CD4-positive, CD25-positive, alpha-beta regulatory T cell (primary cell): ENCODE results near the gene KCNN3. TPM values are rescaled to one million over a fixed set of nuclear protein-coding genes. Genes with fewer than 3 reads are reported as not detected.
A peak's percentile ranks its signal among the peaks of the same experiment; 100 is the strongest.

Experiments
- ATAC-seq, 2 donors: fragments of 150-1000 bp; cut with Tn5 transposase; one replicate each; pipeline ENCODE4 v1.10.0; 2021; ENCODE audit warnings: low read depth in 2 of 2, moderate number of reproducible peaks in 2 of 2, moderate library complexity in 1 of 2
- DNase-seq, 3 donors: peaks; one replicate each; pipeline versions ENCODE4 v3.0.0 to v3.0.0-alpha.2; 2012 to 2022; ENCODE audit warnings: mixed read lengths in 1 of 3
- H3K27ac ChIP-seq: one replicate; pipeline ENCODE4 v1.7.0; 2013; ENCODE audit warnings: mild to moderate bottlenecking, low read length; ENCODE audit not compliant: insufficient read depth, poor library complexity, severe bottlenecking
- H3K27me3 ChIP-seq: one replicate; pipeline ENCODE4 v1.7.0; 2013; ENCODE audit warnings: low read length; ENCODE audit not compliant: control insufficient read depth, insufficient read depth
- H3K36me3 ChIP-seq: one replicate; pipeline ENCODE4 v1.7.0; 2013; ENCODE audit warnings: mild to moderate bottlenecking, low read length, moderate library complexity; ENCODE audit not compliant: control insufficient read depth, insufficient read depth
- H3K4me1 ChIP-seq: 2 replicates; pipeline ENCODE4 v1.7.0; 2013; ENCODE audit warnings: mild to moderate bottlenecking, low read length; ENCODE audit not compliant: insufficient read depth, control insufficient read depth, poor library complexity, severe bottlenecking
- H3K4me3 ChIP-seq: one replicate; pipeline ENCODE4 v1.7.0; 2013; ENCODE audit warnings: low read depth, mild to moderate bottlenecking, low read length, moderate library complexity
- H3K9me3 ChIP-seq, 2 experiments: 1 replicate in 1 of 2; 2 replicates in 1 of 2; pipeline ENCODE4 v1.7.0; 2013; ENCODE audit warnings: low read length in 2 of 2, mild to moderate bottlenecking in 1 of 2, moderate library complexity in 1 of 2; ENCODE audit not compliant: control insufficient read depth in 2 of 2
- H3K27ac Mint-ChIP-seq, 3 donors: one replicate each; pipeline ENCODE4 v1.8.0; 2020 to 2022; ENCODE audit warnings: mild to moderate bottlenecking in 3 of 3, mixed read lengths in 3 of 3, moderate library complexity in 2 of 3
- H3K27me3 Mint-ChIP-seq: one replicate; pipeline ENCODE4 v1.8.0; 2022; ENCODE audit warnings: mild to moderate bottlenecking, mixed read lengths
- H3K36me3 Mint-ChIP-seq: one replicate; pipeline ENCODE4 v1.8.0; 2020; ENCODE audit warnings: mixed read lengths
- H3K4me1 Mint-ChIP-seq, 4 donors: one replicate each; pipeline ENCODE4 v1.8.0; 2020 to 2022; ENCODE audit warnings: mixed read lengths in 4 of 4, mild to moderate bottlenecking in 1 of 4
- H3K4me3 Mint-ChIP-seq, 4 donors: one replicate each; pipeline ENCODE4 v1.8.0; 2020 to 2022; ENCODE audit warnings: mild to moderate bottlenecking in 4 of 4, mixed read lengths in 4 of 4, moderate library complexity in 3 of 4
- H3K9me3 Mint-ChIP-seq, 7 donors: one replicate each; pipeline ENCODE4 v1.8.0; 2020 to 2022; ENCODE audit warnings: mixed read lengths in 7 of 7, mild to moderate bottlenecking in 3 of 7, moderate library complexity in 2 of 7
- polyA plus RNA-seq, 4 donors: library from polyadenylated mRNA; unstranded; fragments of 300-500 nt; fragmentation: Illumina TruSeq; gene quantifications; one replicate each; pipeline ENCODE4 v1.2.3, GENCODE V29; 2021
- total RNA-seq: library from RNA; stranded (reverse); gene quantifications from one replicate; pipeline ENCODE4 v1.2.3, GENCODE V29; 2022

The KCNN3 gene
- total and polyA plus RNA-seq, 5 donors from 2014 or later = 0.30 TPM; not detected in 4

- no peak overlapping the region for H3K4me3 Mint-ChIP-seq
- H3K27ac Mint-ChIP-seq = no peak overlapping the region
These were observed 13.1 kb downstream of the KCNN3 start for GRCh38 chr1:154857022-154857421.

GRCh38 chr1:154856544-154856943 lies 13.5 kb downstream of the KCNN3 start:
- Histone ChIP-seq H3K9me3 (no peaks in the 10 kb centered on the region), H3K27ac (no peak overlapping the region), H3K4me1 (no peaks in the 10 kb centered on the region), H3K27me3 (no peaks in the 10 kb centered on the region), H3K36me3 (no peaks in the 10 kb centered on the region), H3K4me3 (no peak overlapping the region)
- no peak overlapping the region for H3K4me3 Mint-ChIP-seq
- no peaks in the 10 kb centered on the region for H3K4me1 Mint-ChIP-seq
- no peak overlapping the region for H3K27ac Mint-ChIP-seq
- DNase-seq = no peak
- peaks cover 6% of the 10 kb centered on the region for H3K27me3 Mint-ChIP-seq
- no peaks in the 10 kb centered on the region for H3K36me3 Mint-ChIP-seq
- H3K9me3 Mint-ChIP-seq = peaks cover 0 to 2% (median 0%) of the 10 kb centered on the region in 7 donors
- ATAC-seq = no peak

More at GRCh38 chr1:154857022-154857421, 13.1 kb downstream of the KCNN3 start:
- Histone ChIP-seq H3K4me1 (no peaks in the 10 kb centered on the region), H3K4me3 (no peak overlapping the region), H3K27ac (no peak overlapping the region), H3K36me3 (no peaks in the 10 kb centered on the region), H3K27me3 (no peaks in the 10 kb centered on the region), H3K9me3 (no peaks in the 10 kb centered on the region)
- peaks cover 6% of the 10 kb centered on the region for H3K27me3 Mint-ChIP-seq
- H3K4me1 Mint-ChIP-seq = no peaks in the 10 kb centered on the region
- no peak for DNase-seq
- peaks cover 0 to 2% (median 0%) of the 10 kb centered on the region in 7 donors for H3K9me3 Mint-ChIP-seq
- no peaks in the 10 kb centered on the region for H3K36me3 Mint-ChIP-seq
- ATAC-seq = no peak

GRCh38 chr1:154856049-154856448 lies 14.0 kb downstream of the KCNN3 start:
- no peaks in the 10 kb centered on the region for H3K27me3 ChIP-seq
- H3K4me3 Mint-ChIP-seq = no peak overlapping the region
- no peaks in the 10 kb centered on the region for H3K9me3 Mint-ChIP-seq
- no peak overlapping the region for H3K27ac Mint-ChIP-seq
- H3K36me3 ChIP-seq = no peaks in the 10 kb centered on the region
- no peak overlapping the region for H3K4me3 ChIP-seq
- H3K4me1 Mint-ChIP-seq = no peaks in the 10 kb centered on the region
- H3K27ac ChIP-seq = no peak overlapping the region
- H3K4me1 ChIP-seq = no peaks in the 10 kb centered on the region
- DNase-seq (no peak), ATAC-seq (no peak)
- H3K36me3 Mint-ChIP-seq = no peaks in the 10 kb centered on the region
- peaks cover 6% of the 10 kb centered on the region for H3K27me3 Mint-ChIP-seq
- no peaks in the 10 kb centered on the region for H3K9me3 ChIP-seq

DNA sequence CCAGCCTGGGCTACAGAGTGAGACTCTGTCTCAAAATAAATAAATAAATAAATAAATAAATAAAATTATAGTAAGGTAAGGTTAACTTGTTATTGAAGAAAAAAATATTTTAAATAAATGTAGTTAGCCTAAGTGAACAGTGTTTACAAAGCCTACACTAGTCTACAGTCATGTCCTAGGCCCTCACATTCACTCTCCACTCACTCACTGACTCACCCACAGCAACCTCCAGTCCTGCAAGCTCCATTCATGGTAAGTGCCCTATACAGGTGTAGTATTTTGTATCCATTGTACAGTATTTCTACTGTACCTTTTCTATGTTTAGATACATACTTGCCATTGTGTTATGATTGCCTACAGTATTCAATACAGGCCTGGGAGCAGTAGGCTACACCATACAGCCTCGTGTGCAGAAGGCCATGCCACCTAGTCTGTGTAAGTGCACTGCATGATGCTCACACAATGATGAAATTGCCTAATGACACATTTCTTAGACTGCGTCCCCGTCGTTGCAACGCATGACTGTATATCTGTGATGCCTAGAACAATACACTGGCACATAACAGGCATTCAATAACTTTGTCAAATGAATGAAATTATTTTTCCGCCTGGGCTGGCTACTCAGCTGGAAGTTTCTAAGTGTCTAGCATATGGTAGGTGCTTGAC lies 14.8 kb downstream of the KCNN3 start:
- H3K4me3 Mint-ChIP-seq = no peak overlapping the region
- no peak for DNase-seq
- H3K27ac ChIP-seq = no peak overlapping the region
- no peaks in the 10 kb centered on the region for H3K36me3 Mint-ChIP-seq
- no peaks in the 10 kb centered on the region for H3K9me3 ChIP-seq
- no peaks in the 10 kb centered on the region for H3K4me1 Mint-ChIP-seq
- H3K27ac Mint-ChIP-seq = no peak overlapping the region
- H3K4me3 ChIP-seq = no peak overlapping the region
- no peak for ATAC-seq
- H3K27me3 Mint-ChIP-seq = peaks cover 4% of the 10 kb centered on the region
- H3K9me3 Mint-ChIP-seq = no peaks in the 10 kb centered on the region
- no peaks in the 10 kb centered on the region for H3K27me3 ChIP-seq
- no peaks in the 10 kb centered on the region for H3K36me3 ChIP-seq
- H3K4me1 ChIP-seq = no peaks in the 10 kb centered on the region

DNA sequence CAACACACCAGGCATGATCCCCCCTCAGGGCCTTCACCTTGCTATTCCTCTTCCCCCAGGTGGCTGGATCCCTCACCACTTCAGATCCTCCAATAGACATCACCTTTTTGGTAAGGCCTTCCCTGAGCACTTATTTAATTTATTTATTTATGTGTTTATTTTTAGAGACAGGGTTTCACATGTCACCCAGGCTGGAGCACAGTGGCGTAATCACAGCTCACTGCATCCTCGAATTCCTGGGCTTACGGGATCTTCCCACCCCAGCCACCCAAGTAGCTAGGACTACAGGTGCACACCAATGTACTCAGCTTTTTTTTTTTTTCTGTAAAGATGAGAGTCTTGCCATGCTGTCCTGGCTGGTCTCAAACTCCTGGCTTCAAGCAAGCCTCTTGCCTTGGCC lies 17.2 kb downstream of the KCNN3 start:
- no peaks in the 10 kb centered on the region for H3K4me1 ChIP-seq
- Mint-ChIP-seq H3K4me3 (no peak overlapping the region), H3K27me3 (peaks cover 5% of the 10 kb centered on the region), H3K27ac (no peak overlapping the region), H3K36me3 (no peaks in the 10 kb centered on the region), H3K9me3 (no peaks in the 10 kb centered on the region), H3K4me1 (peaks cover 0 to 2% (median 0%) of the 10 kb centered on the region in 4 donors)
- no peak overlapping the region for H3K4me3 ChIP-seq
- DNase-seq = no peak
- no peak for ATAC-seq
- H3K27ac ChIP-seq = no peak overlapping the region
- H3K27me3 ChIP-seq = no peaks in the 10 kb centered on the region
- no peaks in the 10 kb centered on the region for H3K36me3 ChIP-seq
- no peaks in the 10 kb centered on the region for H3K9me3 ChIP-seq

DNA sequence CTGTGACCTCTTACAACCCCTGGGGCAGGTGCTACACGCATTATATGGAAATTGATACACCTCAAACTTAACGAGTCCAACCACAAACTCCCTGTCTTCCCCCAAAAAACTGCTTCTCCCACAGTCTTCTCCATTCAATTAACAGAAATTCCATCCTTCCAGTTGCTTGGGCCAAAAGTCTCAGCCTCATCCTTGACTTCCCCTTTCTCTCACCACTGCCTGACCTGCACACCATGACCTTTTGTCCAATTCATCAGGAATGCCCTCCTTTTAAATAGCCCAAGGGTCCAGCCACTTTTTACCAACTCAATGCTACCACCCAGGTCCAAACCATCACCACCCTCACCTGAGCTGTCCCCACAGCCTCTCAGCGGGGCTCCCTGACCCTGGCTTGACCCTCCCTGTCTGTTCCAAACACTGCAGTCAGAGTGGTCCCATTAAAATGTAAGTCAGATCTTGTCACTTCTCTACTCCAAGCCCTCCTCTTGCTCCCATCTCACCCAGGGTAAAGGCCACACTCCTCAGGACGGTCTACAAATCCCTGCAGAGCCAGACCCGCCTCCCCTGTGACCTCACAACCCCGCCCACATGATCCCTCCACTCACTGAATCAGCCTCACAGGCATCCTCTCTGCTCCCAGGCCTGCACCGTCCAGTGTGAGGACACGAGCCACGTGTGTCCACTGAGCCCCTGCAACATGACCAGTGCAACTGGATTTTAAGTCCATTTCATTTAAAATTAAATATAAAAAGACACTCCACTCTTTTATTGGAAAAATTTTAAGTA lies 18.5 kb downstream of the KCNN3 start:
- DNase-seq (no peak), ATAC-seq (no peak)
- no peak overlapping the region for H3K27ac ChIP-seq
- H3K9me3 Mint-ChIP-seq = no peaks in the 10 kb centered on the region
- H3K4me3 ChIP-seq = no peak overlapping the region
- no peaks in the 10 kb centered on the region for H3K27me3 ChIP-seq
- H3K27ac Mint-ChIP-seq = peak overlapping the region in 1 of 3 donors; percentile 55
- no peak overlapping the region for H3K4me3 Mint-ChIP-seq
- peaks cover 5% of the 10 kb centered on the region for H3K27me3 Mint-ChIP-seq
- no peaks in the 10 kb centered on the region for H3K36me3 Mint-ChIP-seq
- no peaks in the 10 kb centered on the region for H3K9me3 ChIP-seq
- peaks cover 0 to 2% (median 0%) of the 10 kb centered on the region in 4 donors for H3K4me1 Mint-ChIP-seq
- H3K36me3 ChIP-seq = no peaks in the 10 kb centered on the region
- no peaks in the 10 kb centered on the region for H3K4me1 ChIP-seq

DNA sequence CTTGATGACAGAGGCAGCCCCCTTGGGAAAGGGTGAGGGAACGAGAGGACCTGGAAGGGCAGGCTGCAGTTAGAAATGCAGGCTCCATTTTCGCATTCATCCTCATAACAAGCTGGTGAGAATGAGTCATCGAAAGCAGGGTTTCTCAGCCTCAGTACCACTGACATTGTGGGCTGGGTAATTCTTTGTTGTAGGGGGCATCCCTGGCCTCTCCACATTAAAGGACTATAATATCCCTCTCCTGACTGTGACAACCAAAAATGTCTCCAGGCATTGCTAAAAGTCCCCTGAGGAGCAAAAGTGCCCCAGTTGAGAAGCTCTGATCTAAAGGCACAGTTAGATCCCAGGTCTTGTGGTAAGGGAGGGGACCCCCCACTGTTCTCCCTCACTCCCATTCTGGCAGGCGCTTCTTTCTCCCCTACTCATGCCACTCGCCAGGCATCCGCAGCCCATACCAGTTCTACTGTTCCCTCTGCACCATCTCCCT lies 20.4 kb downstream of the KCNN3 start:
- H3K27ac ChIP-seq = no peak overlapping the region
- no peak overlapping the region for H3K4me3 ChIP-seq
- Mint-ChIP-seq H3K9me3 (no peaks in the 10 kb centered on the region), H3K36me3 (no peaks in the 10 kb centered on the region), H3K27ac (no peak overlapping the region), H3K4me1 (peaks cover 0 to 2% (median 0%) of the 10 kb centered on the region in 4 donors), H3K4me3 (no peak overlapping the region), H3K27me3 (peaks cover 5% of the 10 kb centered on the region)
- DNase-seq = no peak
- no peak for ATAC-seq
- no peaks in the 10 kb centered on the region for H3K36me3 ChIP-seq
- H3K4me1 ChIP-seq = no peaks in the 10 kb centered on the region
- H3K9me3 ChIP-seq = no peaks in the 10 kb centered on the region
- H3K27me3 ChIP-seq = no peaks in the 10 kb centered on the region
